HG03521 (cell line): ENCODE data around the gene SPOCD1.

Experiments
- ATAC-seq: cut with Tn5 transposase; IDR thresholded peaks from one replicate; pipeline ENCODE4 v1.9.1; 2021; ENCODE audit warnings: mild to moderate bottlenecking, moderate library complexity; ENCODE audit not compliant: unreplicated experiment

The SPOCD1 gene

GRCh38 chr1:31815752-31816500 lies at the start of gene SPOCD1:
Gene SPOCD1 (minus strand): TSS chr1:31816022. CDS start chr1:31815333, 689 bp downstream.
- no peak for ATAC-seq

- ATAC-seq = no peak
Measured at GRCh38 chr1:31862071-31862470, 46.2 kb upstream of the SPOCD1 start.

GRCh38 chr1:31861346-31861745 lies 45.5 kb upstream of the SPOCD1 start:
- no peak for ATAC-seq

GRCh38 chr1:31860581-31860980 lies 44.8 kb upstream of the SPOCD1 start:
- no peak for ATAC-seq

GRCh38 chr1:31859719-31860118 lies 43.9 kb upstream of the SPOCD1 start:
- ATAC-seq = no peak

GRCh38 chr1:31859044-31859443 lies 43.2 kb upstream of the SPOCD1 start:
- no peak for ATAC-seq

GRCh38 chr1:31857863-31858262 lies 42.0 kb upstream of the SPOCD1 start:
- no peak for ATAC-seq

- ATAC-seq = no peak
Measured at GRCh38 chr1:31856140-31856539, 40.3 kb upstream of the SPOCD1 start.

GRCh38 chr1:31855038-31855845 lies 39.4 kb upstream of the SPOCD1 start:
- no peak for ATAC-seq

GRCh38 chr1:31849653-31850052 lies 33.8 kb upstream of the SPOCD1 start:
- no peak for ATAC-seq

GRCh38 chr1:31848381-31848897 lies 32.6 kb upstream of the SPOCD1 start:
- no peak for ATAC-seq

GRCh38 chr1:31846484-31846883 lies 30.7 kb upstream of the SPOCD1 start:
- no peak for ATAC-seq

- no peak for ATAC-seq
Measured at GRCh38 chr1:31843506-31843905, 27.7 kb upstream of the SPOCD1 start.

- ATAC-seq = no peak
Measured at GRCh38 chr1:31839662-31840343, 24.0 kb upstream of the SPOCD1 start.

- ATAC-seq = no peak
Measured at GRCh38 chr1:31837451-31838158, 21.8 kb upstream of the SPOCD1 start.

GRCh38 chr1:31836638-31837037 lies 20.8 kb upstream of the SPOCD1 start:
- ATAC-seq = no peak

- ATAC-seq = no peak
Measured at GRCh38 chr1:31835415-31835814, 19.6 kb upstream of the SPOCD1 start.

GRCh38 chr1:31834501-31834900 lies 18.7 kb upstream of the SPOCD1 start:
- ATAC-seq = no peak

- ATAC-seq = no peak
Measured at GRCh38 chr1:31831397-31832378, 15.9 kb upstream of the SPOCD1 start.

GRCh38 chr1:31830511-31830910 lies 14.7 kb upstream of the SPOCD1 start:
- no peak for ATAC-seq
